Stimulated activated CD8-positive, alpha-beta memory T cell treated with anti-CD3 and anti-CD28 coated beads, Interleukin-15, amount 100 ng/mL, for 1 hour (primary cell): ENCODE measurements around the gene VSX2.

ENCODE experiments used
- DNase-seq: peaks from one replicate; pipeline ENCODE4 v3.0.0-alpha.2; 2020; ENCODE audit warnings: low read depth

The VSX2 gene

GRCh38 chr14:74223016-74223415, 16.2 kb upstream of the VSX2 start:
- DNase-seq, result no peak

GRCh38 chr14:74231784-74232183, 7.5 kb upstream of the VSX2 start:
- no peak for DNase-seq

GRCh38 chr14:74235017-74235416, 4.2 kb upstream of the VSX2 start:
- DNase-seq, result no peak

- no peak for DNase-seq
Measured at GRCh38 chr14:74237441-74237840, 1.8 kb upstream of the VSX2 start.

GRCh38 chr14:74239848-74240793, 872 bp downstream of the VSX2 start:
- DNase-seq, result no peak

GRCh38 chr14:74240794-74241651, 1.8 kb downstream of the VSX2 start:
- DNase-seq, result no peak

- DNase-seq, result no peak
Measured at GRCh38 chr14:74241652-74242017, 2.4 kb downstream of the VSX2 start.

GRCh38 chr14:74242021-74242779, 3.0 kb downstream of the VSX2 start:
- no peak for DNase-seq

- DNase-seq, result no peak
Measured at GRCh38 chr14:74242780-74243042, 3.5 kb downstream of the VSX2 start.

- no peak for DNase-seq
Measured at GRCh38 chr14:74243051-74243450, 3.8 kb downstream of the VSX2 start.

GRCh38 chr14:74244115-74244514, 4.9 kb downstream of the VSX2 start:
- DNase-seq, result no peak

- DNase-seq, result no peak
Measured at GRCh38 chr14:74245292-74245691, 6.0 kb downstream of the VSX2 start.

GRCh38 chr14:74246542-74246941, 7.3 kb downstream of the VSX2 start:
- DNase-seq, result no peak

GRCh38 chr14:74248017-74248416, 8.8 kb downstream of the VSX2 start:
- DNase-seq, result no peak

- DNase-seq, result no peak
Measured at GRCh38 chr14:74249433-74250375, 10.5 kb downstream of the VSX2 start.

- no peak for DNase-seq
Measured at GRCh38 chr14:74255281-74255680, 16.0 kb downstream of the VSX2 start.

GRCh38 chr14:74257078-74257940, 18.1 kb downstream of the VSX2 start:
- DNase-seq, result peak; percentile 32

GRCh38 chr14:74257941-74258763, 18.9 kb downstream of the VSX2 start:
- DNase-seq, result no peak

- DNase-seq, result no peak
Measured at GRCh38 chr14:74258764-74259035, 19.5 kb downstream of the VSX2 start.

- DNase-seq, result no peak
Measured at GRCh38 chr14:74259513-74259912, 20.3 kb downstream of the VSX2 start.
